ENCODE measurements around the gene SH2D2A.

The SH2D2A gene

DNA sequence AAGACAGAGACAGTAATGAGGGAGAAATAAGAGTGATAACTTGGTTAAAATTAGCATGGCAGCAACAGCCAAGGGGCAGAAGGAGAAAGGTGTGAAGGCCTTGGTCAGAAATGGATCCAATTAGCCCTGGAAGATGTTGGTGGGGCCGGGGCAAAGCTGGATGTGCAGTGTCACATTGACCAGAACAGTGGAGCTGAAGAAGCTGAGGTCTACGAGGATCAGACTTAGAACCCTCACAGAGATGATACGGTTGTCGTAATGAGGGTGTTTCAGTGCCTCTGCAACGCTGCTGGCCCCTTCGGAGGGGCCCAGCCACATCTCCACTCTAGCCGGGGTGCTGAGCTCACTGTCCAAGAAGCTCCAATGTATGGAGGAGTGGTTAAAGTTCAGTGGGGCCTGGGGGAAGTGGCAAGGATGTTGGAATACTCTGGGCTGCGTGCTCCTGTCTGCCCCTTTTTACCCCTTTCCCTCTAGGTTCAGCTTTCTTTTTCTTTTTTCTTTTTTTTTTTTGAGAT is 14.2 kb downstream of the SH2D2A start:
- H3K36me3 ChIP-seq (ENCODE audit: insufficient read depth, low read length) = peaks cover 15% of the 10 kb centered on the region; the same call in 1 of the 2 replicates

DNA sequence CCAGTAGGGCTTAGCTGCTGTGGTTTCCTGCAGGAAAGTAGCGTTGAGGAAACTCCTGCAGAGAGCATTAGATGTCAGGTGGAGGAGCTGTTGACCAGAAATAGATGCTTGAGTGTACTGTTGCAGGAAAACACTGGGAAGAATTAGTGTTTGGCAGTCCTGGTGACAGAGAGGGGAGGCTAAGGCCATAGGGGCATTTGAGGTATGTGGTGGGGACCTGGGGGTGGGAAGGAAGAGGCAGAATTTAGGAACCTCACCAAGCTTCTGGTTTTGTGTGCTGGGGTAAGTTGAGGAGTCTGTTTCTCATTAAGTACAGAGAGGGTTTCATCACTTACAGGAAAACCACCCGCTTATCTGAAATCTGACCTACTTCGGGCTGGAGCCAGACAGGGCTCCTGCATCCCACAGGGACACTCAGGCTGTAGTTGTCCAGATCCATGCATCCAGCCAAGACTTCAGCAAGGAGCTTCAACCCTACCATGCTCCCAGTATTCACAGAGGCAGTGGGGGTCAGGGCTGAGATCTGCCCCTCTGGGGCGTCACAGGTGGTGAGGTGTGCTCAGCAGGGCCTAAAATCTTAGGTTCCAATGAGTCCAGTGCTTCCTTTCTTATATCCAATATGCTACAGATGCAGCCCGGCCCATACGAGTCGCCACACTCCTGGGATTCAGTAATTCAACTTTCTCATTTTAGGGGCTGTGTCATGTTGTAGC is 15.1 kb downstream of the SH2D2A start:
- peaks cover 30% of the 10 kb centered on the region for H3K4me1 ChIP-seq (ENCODE audit: control insufficient read depth, insufficient read depth, low read length, unreplicated experiment)
- peaks cover 12% of the 10 kb centered on the region; the same call in 1 of the 2 replicates for H3K36me3 ChIP-seq (ENCODE audit: insufficient read depth, low read length)
- H2AFZ ChIP-seq (ENCODE audit: low read length, unreplicated experiment) = no peak overlapping the region
- H3K27me3 ChIP-seq (ENCODE audit: insufficient read depth, low read length) = no peaks in the 10 kb centered on the region
- no peak overlapping the region for H3K4me3 ChIP-seq (ENCODE audit: low read depth, low read length)
- no peaks in the 10 kb centered on the region for H3K79me2 ChIP-seq (ENCODE audit: control insufficient read depth, insufficient read depth, low read length, unreplicated experiment)
- peak overlapping the region; percentile 38 for H3K27ac ChIP-seq (ENCODE audit: low read depth, low read length)

More for the DNA sequence above, 14.2 kb downstream of the SH2D2A start:
- Histone ChIP-seq H3K4me3 (ENCODE audit: low read depth, low read length) (no peak overlapping the region), H2AFZ (ENCODE audit: low read length, unreplicated experiment) (no peak overlapping the region), H3K27me3 (ENCODE audit: insufficient read depth, low read length) (no peaks in the 10 kb centered on the region), H3K27ac (ENCODE audit: low read depth, low read length) (peak overlapping the region; percentile 38), H3K79me2 (ENCODE audit: control insufficient read depth, insufficient read depth, low read length, unreplicated experiment) (no peaks in the 10 kb centered on the region), H3K4me1 (ENCODE audit: control insufficient read depth, insufficient read depth, low read length, unreplicated experiment) (peaks cover 30% of the 10 kb centered on the region)

DNA sequence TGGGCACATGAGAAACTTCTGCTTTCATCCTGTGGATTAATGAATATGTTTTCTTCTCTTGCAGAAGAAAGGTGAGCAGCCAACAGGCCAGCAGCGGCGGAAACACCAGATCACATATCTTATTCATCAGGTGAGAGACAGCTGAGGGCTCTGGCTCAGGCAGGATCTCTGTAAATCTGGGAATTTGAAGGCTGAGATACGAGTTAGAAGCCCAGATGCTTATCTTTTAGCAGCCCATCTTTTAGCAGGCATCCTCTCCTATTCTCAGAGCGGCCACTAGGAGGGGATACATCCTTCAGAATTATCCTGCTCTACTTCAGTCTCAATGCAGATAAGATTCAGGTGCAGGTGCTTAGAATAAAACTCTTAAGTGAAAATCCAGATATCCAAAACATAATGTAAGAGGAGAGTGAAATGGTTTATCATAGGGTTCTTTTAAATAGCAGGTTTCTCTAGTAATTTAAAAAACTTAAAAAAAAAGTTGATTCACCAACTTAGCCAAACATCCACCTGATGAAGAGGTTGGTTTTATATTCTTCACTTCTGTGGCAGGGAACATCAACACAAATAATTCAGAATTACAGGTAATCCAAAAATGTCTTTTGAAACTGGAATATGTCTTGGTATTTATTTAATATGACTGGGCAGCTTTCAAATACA is 19.3 kb downstream of the SH2D2A start:
- Histone ChIP-seq H3K27me3 (ENCODE audit: insufficient read depth, low read length) (no peaks in the 10 kb centered on the region), H3K4me1 (ENCODE audit: control insufficient read depth, insufficient read depth, low read length, unreplicated experiment) (peaks cover 34% of the 10 kb centered on the region), H3K4me3 (ENCODE audit: low read depth, low read length) (no peak overlapping the region), H2AFZ (ENCODE audit: low read length, unreplicated experiment) (no peak overlapping the region), H3K27ac (ENCODE audit: low read depth, low read length) (no peak overlapping the region), H3K79me2 (ENCODE audit: control insufficient read depth, insufficient read depth, low read length, unreplicated experiment) (no peaks in the 10 kb centered on the region), H3K36me3 (ENCODE audit: insufficient read depth, low read length) (0 out of 2 replicates have a peak, but pooled peaks cover 10% of the 10 kb centered on the region)

DNA sequence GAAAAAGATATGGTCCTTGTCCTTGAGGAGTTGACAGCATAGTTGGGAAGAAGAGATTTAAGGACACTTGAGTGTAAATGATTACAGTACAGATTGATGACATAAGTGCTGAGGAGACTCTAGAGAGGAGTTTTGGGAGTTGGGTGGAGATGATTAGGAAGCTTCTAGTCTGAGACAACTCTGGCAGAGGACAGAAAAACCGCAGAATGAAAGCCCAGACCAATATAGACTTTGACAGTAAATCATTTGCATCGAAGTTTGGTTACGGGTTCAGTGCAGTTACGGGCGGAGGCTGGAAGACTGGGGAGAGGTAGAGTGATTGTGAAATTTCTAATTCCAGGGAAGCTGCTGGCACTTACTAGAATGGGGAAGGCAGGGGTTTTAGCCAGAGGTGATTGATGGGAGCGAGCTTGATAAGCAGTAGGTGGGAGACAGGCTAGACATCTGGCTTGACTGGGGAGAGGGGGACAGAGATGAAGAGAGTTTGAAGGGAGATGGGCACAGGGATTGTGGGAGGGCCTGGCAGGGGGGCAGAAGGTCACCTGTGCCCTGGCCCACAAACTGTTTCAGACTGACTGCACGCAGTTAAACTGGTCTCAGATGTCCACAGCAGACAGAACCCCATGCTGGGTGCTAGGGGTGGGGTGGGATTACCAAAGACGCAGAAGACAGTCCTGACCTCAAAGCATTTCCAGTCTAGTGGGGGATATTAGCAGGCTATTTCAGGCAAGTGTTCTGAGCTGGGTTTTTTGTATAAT is 20.1 kb downstream of the SH2D2A start:
- Histone ChIP-seq H2AFZ (ENCODE audit: low read length, unreplicated experiment) (no peak overlapping the region), H3K27me3 (ENCODE audit: insufficient read depth, low read length) (no peaks in the 10 kb centered on the region), H3K36me3 (ENCODE audit: insufficient read depth, low read length) (peaks cover 10% of the 10 kb centered on the region; the same call in 1 of the 2 replicates), H3K4me1 (ENCODE audit: control insufficient read depth, insufficient read depth, low read length, unreplicated experiment) (peaks cover 26% of the 10 kb centered on the region), H3K4me3 (ENCODE audit: low read depth, low read length) (no peak overlapping the region), H3K27ac (ENCODE audit: low read depth, low read length) (no peak overlapping the region), H3K79me2 (ENCODE audit: control insufficient read depth, insufficient read depth, low read length, unreplicated experiment) (no peaks in the 10 kb centered on the region)

DNA sequence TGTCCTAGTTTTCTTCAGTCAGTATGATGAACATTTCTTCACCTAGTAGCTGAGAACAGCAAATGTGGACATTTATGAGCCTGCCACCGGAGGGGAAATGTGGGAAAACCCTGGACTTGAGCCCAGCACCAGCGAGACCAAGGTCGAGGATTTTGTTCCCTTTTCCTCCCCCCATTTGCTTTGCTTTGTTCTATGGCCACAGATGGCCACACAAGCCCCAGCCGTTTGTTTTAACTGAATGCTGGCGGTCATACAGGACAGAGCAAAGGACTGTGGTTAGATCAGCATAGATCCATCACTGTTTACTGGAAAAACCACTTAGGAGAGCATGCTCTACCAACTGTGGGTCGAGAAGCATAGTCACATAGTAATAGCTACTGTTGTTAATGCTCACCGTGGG is 20.9 kb downstream of the SH2D2A start:
- H3K27me3 ChIP-seq (ENCODE audit: insufficient read depth, low read length) = no peaks in the 10 kb centered on the region
- peaks cover 19% of the 10 kb centered on the region for H3K4me1 ChIP-seq (ENCODE audit: control insufficient read depth, insufficient read depth, low read length, unreplicated experiment)
- no peak overlapping the region for H3K27ac ChIP-seq (ENCODE audit: low read depth, low read length)
- no peaks in the 10 kb centered on the region for H3K79me2 ChIP-seq (ENCODE audit: control insufficient read depth, insufficient read depth, low read length, unreplicated experiment)
- no peak overlapping the region for H2AFZ ChIP-seq (ENCODE audit: low read length, unreplicated experiment)
- peaks cover 10% of the 10 kb centered on the region; the same call in 1 of the 2 replicates for H3K36me3 ChIP-seq (ENCODE audit: insufficient read depth, low read length)
- H3K4me3 ChIP-seq (ENCODE audit: low read depth, low read length) = no peak overlapping the region

DNA sequence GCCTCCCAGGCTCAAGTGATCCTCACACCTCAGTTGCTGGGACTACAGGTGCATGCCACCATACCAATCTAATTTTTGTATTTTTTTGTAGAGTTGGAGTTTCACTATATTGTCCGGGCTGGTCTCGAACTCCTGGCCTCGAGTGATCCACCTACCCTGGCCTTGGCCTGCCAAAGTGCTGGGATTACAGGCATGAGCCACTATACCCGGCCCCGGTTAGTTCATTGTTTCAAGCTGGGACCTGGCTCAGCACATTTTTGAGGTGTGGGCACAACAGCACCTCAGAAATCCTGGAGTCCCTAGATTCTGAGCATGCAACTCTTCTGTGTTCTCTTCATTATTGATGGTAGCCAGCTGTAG is 21.3 kb downstream of the SH2D2A start:
- Histone ChIP-seq H3K79me2 (ENCODE audit: control insufficient read depth, insufficient read depth, low read length, unreplicated experiment) (no peaks in the 10 kb centered on the region), H3K4me1 (ENCODE audit: control insufficient read depth, insufficient read depth, low read length, unreplicated experiment) (peaks cover 16% of the 10 kb centered on the region), H3K27me3 (ENCODE audit: insufficient read depth, low read length) (no peaks in the 10 kb centered on the region), H3K36me3 (ENCODE audit: insufficient read depth, low read length) (peaks cover 10% of the 10 kb centered on the region; the same call in 1 of the 2 replicates), H3K4me3 (ENCODE audit: low read depth, low read length) (no peak overlapping the region), H3K27ac (ENCODE audit: low read depth, low read length) (no peak overlapping the region), H2AFZ (ENCODE audit: low read length, unreplicated experiment) (no peak overlapping the region)

DNA sequence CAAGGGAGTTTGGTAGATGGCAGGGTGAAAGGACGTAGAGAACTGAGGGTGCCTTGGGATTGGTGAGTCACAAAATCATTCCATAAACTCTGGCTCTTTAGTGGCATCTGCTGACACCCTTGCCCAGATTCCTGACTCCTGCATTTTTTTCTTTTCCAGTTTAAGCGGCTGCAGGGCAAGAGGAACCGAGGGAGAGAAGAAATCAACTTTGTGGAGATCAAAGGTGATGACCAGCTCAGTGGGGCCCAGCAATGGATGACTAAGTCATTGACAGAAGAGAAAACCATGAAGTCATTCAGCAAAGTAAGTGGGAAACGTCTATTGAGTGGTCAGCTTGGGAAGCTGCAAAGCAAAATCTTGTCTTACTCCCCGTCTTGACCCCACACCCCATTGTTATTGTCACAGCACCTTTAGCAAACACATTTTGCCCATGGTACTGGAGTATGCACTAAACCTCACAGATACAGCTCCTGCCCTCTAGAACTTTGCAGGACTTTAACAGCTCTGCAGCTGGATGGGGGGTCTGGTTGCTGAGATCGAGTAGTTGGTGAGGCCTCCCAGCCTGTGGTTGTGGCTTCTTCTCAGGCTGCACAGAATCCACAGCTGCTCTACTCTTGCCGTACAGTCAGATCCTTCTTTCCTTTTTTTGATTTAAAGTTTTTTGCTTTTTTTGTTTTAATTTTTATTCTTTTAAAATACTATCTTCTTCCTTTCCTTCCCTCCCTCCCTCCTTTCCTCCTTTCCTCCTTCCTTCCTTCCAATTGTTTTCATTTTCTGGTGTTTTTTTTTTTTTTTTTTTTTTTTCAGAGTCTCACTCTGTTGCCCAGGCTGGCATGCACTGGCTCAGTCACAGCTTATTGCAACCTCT is 21.9 kb downstream of the SH2D2A start:
- H2AFZ ChIP-seq (ENCODE audit: low read length, unreplicated experiment) = no peak overlapping the region
- H3K36me3 ChIP-seq (ENCODE audit: insufficient read depth, low read length) = peaks cover 7% of the 10 kb centered on the region; the same call in 1 of the 2 replicates
- no peak overlapping the region for H3K27ac ChIP-seq (ENCODE audit: low read depth, low read length)
- no peaks in the 10 kb centered on the region for H3K79me2 ChIP-seq (ENCODE audit: control insufficient read depth, insufficient read depth, low read length, unreplicated experiment)
- no peaks in the 10 kb centered on the region for H3K27me3 ChIP-seq (ENCODE audit: insufficient read depth, low read length)
- H3K4me1 ChIP-seq (ENCODE audit: control insufficient read depth, insufficient read depth, low read length, unreplicated experiment) = peaks cover 16% of the 10 kb centered on the region
- no peak overlapping the region for H3K4me3 ChIP-seq (ENCODE audit: low read depth, low read length)

DNA sequence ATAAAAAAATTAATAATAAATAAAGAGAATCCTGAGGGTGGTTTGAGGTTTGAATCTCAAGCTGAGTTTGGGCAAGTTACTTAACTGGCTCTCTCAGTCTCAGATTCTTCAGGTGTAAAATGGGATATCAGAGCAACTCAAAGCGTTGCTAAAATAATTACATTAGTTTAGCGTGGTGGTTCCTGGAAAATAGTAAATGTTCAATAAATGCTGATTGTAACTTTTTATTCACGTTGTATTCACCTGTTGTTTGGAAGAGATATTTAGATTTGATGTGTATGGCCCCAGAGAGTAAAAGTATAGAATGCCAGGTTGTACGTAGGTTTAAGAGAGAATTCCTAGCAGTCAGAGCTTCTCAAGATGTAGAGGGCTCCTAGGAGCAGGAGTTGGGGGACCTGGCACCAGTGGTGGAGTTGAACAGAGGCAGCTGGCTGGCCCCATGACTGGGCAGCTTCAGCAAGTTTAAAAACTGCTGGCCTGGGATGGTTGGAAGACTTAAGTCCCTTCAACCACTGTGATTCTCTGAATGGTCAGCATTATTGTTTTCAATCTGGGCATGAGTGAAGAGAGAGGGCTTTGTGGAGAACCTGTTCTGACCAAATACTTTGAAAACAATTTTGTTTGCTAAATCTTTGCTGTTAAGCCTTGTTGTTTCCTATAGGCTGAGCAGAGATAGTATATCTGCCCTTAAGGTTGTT is 26.9 kb downstream of the SH2D2A start:
- Histone ChIP-seq H3K4me1 (ENCODE audit: control insufficient read depth, insufficient read depth, low read length, unreplicated experiment) (peaks cover 4% of the 10 kb centered on the region), H3K27me3 (ENCODE audit: insufficient read depth, low read length) (no peaks in the 10 kb centered on the region), H3K27ac (ENCODE audit: low read depth, low read length) (no peak overlapping the region), H3K79me2 (ENCODE audit: control insufficient read depth, insufficient read depth, low read length, unreplicated experiment) (peaks cover 19% of the 10 kb centered on the region), H2AFZ (ENCODE audit: low read length, unreplicated experiment) (no peak overlapping the region), H3K36me3 (ENCODE audit: insufficient read depth, low read length) (peaks cover 5% of the 10 kb centered on the region), H3K4me3 (ENCODE audit: low read depth, low read length) (no peak overlapping the region)

DNA sequence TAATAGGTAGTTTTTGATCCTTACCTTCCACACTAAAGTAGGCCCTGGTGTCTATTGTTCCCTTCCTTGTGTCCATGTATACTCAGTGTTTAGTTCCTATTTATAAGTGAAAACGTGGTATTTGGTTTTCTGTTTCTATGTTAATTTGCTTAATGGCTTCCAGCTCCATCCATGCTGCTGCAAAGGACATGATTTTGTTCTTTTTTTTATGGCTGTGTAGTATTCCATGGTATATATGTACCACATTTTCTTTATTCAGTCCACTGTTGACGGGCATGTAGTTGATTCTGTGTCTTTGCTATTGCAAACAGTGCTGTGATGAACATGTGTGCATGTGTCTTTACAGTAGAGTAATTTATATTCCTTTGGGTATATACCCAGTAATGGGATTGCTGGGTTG is 28.5 kb downstream of the SH2D2A start:
- Histone ChIP-seq H3K4me1 (ENCODE audit: control insufficient read depth, insufficient read depth, low read length, unreplicated experiment) (no peaks in the 10 kb centered on the region), H3K4me3 (ENCODE audit: low read depth, low read length) (no peak overlapping the region), H2AFZ (ENCODE audit: low read length, unreplicated experiment) (no peak overlapping the region), H3K27ac (ENCODE audit: low read depth, low read length) (no peak overlapping the region), H3K27me3 (ENCODE audit: insufficient read depth, low read length) (no peaks in the 10 kb centered on the region), H3K36me3 (ENCODE audit: insufficient read depth, low read length) (peaks cover 13% of the 10 kb centered on the region), H3K79me2 (ENCODE audit: control insufficient read depth, insufficient read depth, low read length, unreplicated experiment) (peaks cover 30% of the 10 kb centered on the region)
